ENCODE results near the gene TMEM181.

The TMEM181 gene

GRCh38 chr6:158684311-158684710, 124.4 kb downstream of the TMEM181 start:
- no peak for DNase-seq (ENCODE audit: low read depth in 1 of 2, low spot score in 1 of 2)

GRCh38 chr6:158684745-158685324, 124.9 kb downstream of the TMEM181 start:
- no peak for DNase-seq (ENCODE audit: low read depth in 1 of 2, low spot score in 1 of 2)

Data from stimulated activated CD4-positive, alpha-beta T cell treated with anti-CD3 and anti-CD28 coated beads, Interleukin-15, amount 100 ng/mL, for 1 hour (primary cell).